CD4-positive, CD25-positive, alpha-beta regulatory T cell (primary cell): ENCODE data around the gene NLRP13. TPM values are rescaled to one million over a fixed set of nuclear protein-coding genes. Genes with fewer than 3 reads are reported as not detected.

Source experiments
- ATAC-seq, 2 donors: fragments of 150-1000 bp; cut with Tn5 transposase; one replicate each; pipeline ENCODE4 v1.10.0; 2021; ENCODE audit warnings: low read depth in 2 of 2, moderate number of reproducible peaks in 2 of 2, moderate library complexity in 1 of 2
- DNase-seq, 3 donors: peaks; one replicate each; pipeline versions ENCODE4 v3.0.0 to v3.0.0-alpha.2; 2012 to 2022; ENCODE audit warnings: mixed read lengths in 1 of 3
- H3K27ac ChIP-seq: one replicate; pipeline ENCODE4 v1.7.0; 2013; ENCODE audit warnings: mild to moderate bottlenecking, low read length; ENCODE audit not compliant: insufficient read depth, poor library complexity, severe bottlenecking
- H3K27me3 ChIP-seq: one replicate; pipeline ENCODE4 v1.7.0; 2013; ENCODE audit warnings: low read length; ENCODE audit not compliant: control insufficient read depth, insufficient read depth
- H3K36me3 ChIP-seq: one replicate; pipeline ENCODE4 v1.7.0; 2013; ENCODE audit warnings: mild to moderate bottlenecking, low read length, moderate library complexity; ENCODE audit not compliant: control insufficient read depth, insufficient read depth
- H3K4me1 ChIP-seq: 2 replicates; pipeline ENCODE4 v1.7.0; 2013; ENCODE audit warnings: mild to moderate bottlenecking, low read length; ENCODE audit not compliant: insufficient read depth, control insufficient read depth, poor library complexity, severe bottlenecking
- H3K4me3 ChIP-seq: one replicate; pipeline ENCODE4 v1.7.0; 2013; ENCODE audit warnings: low read depth, mild to moderate bottlenecking, low read length, moderate library complexity
- H3K9me3 ChIP-seq, 2 experiments: 1 replicate in 1 of 2; 2 replicates in 1 of 2; pipeline ENCODE4 v1.7.0; 2013; ENCODE audit warnings: low read length in 2 of 2, mild to moderate bottlenecking in 1 of 2, moderate library complexity in 1 of 2; ENCODE audit not compliant: control insufficient read depth in 2 of 2
- H3K27ac Mint-ChIP-seq, 3 donors: one replicate each; pipeline ENCODE4 v1.8.0; 2020 to 2022; ENCODE audit warnings: mild to moderate bottlenecking in 3 of 3, mixed read lengths in 3 of 3, moderate library complexity in 2 of 3
- H3K27me3 Mint-ChIP-seq: one replicate; pipeline ENCODE4 v1.8.0; 2022; ENCODE audit warnings: mild to moderate bottlenecking, mixed read lengths
- H3K36me3 Mint-ChIP-seq: one replicate; pipeline ENCODE4 v1.8.0; 2020; ENCODE audit warnings: mixed read lengths
- H3K4me1 Mint-ChIP-seq, 4 donors: one replicate each; pipeline ENCODE4 v1.8.0; 2020 to 2022; ENCODE audit warnings: mixed read lengths in 4 of 4, mild to moderate bottlenecking in 1 of 4
- H3K4me3 Mint-ChIP-seq, 4 donors: one replicate each; pipeline ENCODE4 v1.8.0; 2020 to 2022; ENCODE audit warnings: mild to moderate bottlenecking in 4 of 4, mixed read lengths in 4 of 4, moderate library complexity in 3 of 4
- H3K9me3 Mint-ChIP-seq, 7 donors: one replicate each; pipeline ENCODE4 v1.8.0; 2020 to 2022; ENCODE audit warnings: mixed read lengths in 7 of 7, mild to moderate bottlenecking in 3 of 7, moderate library complexity in 2 of 7
- polyA plus RNA-seq, 4 donors: library from polyadenylated mRNA; unstranded; fragments of 300-500 nt; fragmentation: Illumina TruSeq; gene quantifications; one replicate each; pipeline ENCODE4 v1.2.3, GENCODE V29; 2021
- total RNA-seq: library from RNA; stranded (reverse); gene quantifications from one replicate; pipeline ENCODE4 v1.2.3, GENCODE V29; 2022

NLRP13 gene
- total and polyA plus RNA-seq, 5 donors from 2014 or later = not detected

DNA sequence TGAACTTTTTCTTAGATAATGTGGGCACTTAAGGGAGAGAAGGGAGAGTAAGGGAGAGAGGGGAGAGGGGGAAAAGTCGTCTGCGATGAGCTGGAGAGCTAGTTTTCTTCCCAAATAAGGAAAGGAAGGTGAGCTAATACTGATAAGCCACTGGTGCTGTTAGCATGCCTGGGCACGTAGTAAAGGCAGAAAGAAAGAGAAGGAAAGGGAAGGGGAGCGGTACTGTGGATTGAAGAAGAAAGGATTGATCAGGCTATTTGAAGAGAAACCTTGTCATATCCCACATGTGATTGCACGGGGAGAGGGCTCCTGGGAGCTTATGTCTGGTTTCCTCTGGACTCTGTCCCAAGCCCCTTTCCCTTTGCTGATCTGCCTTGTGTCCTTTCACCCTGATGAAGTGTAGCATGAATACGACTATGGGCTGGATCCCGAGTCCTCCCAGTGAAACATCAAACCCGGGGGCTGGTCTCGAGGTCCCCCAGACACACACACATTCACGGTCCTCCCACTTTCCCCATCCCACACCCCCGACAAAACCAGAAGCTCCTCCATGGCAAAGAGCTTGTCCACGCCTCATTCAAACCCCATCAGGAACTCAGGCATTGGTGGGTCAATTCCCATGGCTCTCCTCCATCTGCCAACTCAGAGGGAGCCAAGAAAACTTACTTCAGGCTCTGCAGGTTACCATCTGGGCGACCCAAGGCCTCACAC, 30.6 kb downstream of the NLRP13 start:
- Mint-ChIP-seq H3K36me3 (no peaks in the 10 kb centered on the region), H3K27ac (no peak overlapping the region), H3K9me3 (peaks cover 0 to 12% (median 1%) of the 10 kb centered on the region in 7 donors), H3K4me3 (no peak overlapping the region), H3K27me3 (no peaks in the 10 kb centered on the region), H3K4me1 (no peaks in the 10 kb centered on the region)
- Histone ChIP-seq H3K36me3 (no peaks in the 10 kb centered on the region), H3K27ac (no peak overlapping the region), H3K9me3 (peaks cover 0 to 4% of the 10 kb centered on the region in 2 experiments), H3K4me3 (no peak overlapping the region), H3K4me1 (no peaks in the 10 kb centered on the region), H3K27me3 (no peaks in the 10 kb centered on the region)
- ATAC-seq = no peak
- DNase-seq = no peak

DNA sequence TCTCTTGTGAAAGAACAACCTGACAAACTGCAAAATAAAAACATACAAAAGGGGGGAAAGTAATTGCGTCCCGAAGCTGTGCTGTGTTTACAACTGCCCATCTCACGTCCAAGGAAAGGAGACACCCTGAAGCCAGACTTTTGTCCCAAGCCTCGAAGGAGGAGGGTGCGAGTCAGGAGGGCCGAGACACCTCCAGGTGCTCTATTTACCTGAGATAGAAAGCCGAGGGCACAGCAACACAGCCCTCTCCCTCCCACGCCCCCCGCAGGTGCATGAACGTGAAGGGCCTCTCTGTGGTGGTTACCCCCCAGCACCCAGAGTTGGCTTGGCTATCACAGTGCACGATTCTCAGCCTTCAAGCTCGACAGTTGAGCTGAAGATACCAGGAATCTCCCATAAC, 33.2 kb downstream of the NLRP13 start:
- DNase-seq = no peak
- Mint-ChIP-seq H3K27ac (no peak overlapping the region), H3K4me1 (no peaks in the 10 kb centered on the region), H3K9me3 (peaks cover 0 to 14% (median 3%) of the 10 kb centered on the region in 7 donors), H3K27me3 (no peaks in the 10 kb centered on the region), H3K36me3 (no peaks in the 10 kb centered on the region), H3K4me3 (no peak overlapping the region)
- Histone ChIP-seq H3K27ac (no peak overlapping the region), H3K36me3 (no peaks in the 10 kb centered on the region), H3K27me3 (no peaks in the 10 kb centered on the region), H3K4me3 (no peak overlapping the region), H3K4me1 (no peaks in the 10 kb centered on the region), H3K9me3 (peaks cover 0 to 4% of the 10 kb centered on the region in 2 experiments)
- no peak for ATAC-seq

DNA sequence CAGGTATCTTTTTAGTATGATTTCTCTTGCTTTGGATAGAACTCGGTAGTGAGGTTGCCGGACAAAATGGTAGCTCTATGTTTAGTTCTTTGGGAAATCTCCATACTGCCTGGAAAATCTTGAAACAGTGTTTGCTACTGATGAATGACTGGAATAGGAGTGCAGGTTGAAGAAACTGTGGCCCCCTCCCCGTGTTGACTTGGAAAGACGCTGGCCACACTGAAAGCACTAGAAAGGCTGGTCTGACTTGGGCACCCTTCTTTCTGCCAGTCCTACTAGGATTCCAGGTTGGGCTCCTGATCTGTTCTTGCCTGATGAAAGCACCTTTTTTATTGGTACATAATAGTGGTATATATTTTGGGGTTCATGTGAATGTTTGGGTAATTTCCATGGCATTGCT, 49.5 kb downstream of the NLRP13 start:
- peaks cover 0 to 10% (median 5%) of the 10 kb centered on the region in 7 donors for H3K9me3 Mint-ChIP-seq
- Histone ChIP-seq H3K4me1 (no peaks in the 10 kb centered on the region), H3K9me3 (peaks cover 0 to 3% of the 10 kb centered on the region in 2 experiments), H3K27me3 (no peaks in the 10 kb centered on the region), H3K36me3 (no peaks in the 10 kb centered on the region), H3K4me3 (no peak overlapping the region), H3K27ac (no peak overlapping the region)
- no peaks in the 10 kb centered on the region for H3K36me3 Mint-ChIP-seq
- H3K27me3 Mint-ChIP-seq = no peaks in the 10 kb centered on the region
- H3K4me1 Mint-ChIP-seq = no peaks in the 10 kb centered on the region
- no peak for ATAC-seq
- H3K4me3 Mint-ChIP-seq = no peak overlapping the region
- H3K27ac Mint-ChIP-seq = peak overlapping the region in 1 of 3 donors; percentile 7
- no peak for DNase-seq

GRCh38 chr19:55877211-55877610, 54.9 kb downstream of the NLRP13 start:
- no peaks in the 10 kb centered on the region for H3K27me3 Mint-ChIP-seq
- H3K27ac ChIP-seq = no peak overlapping the region
- H3K27me3 ChIP-seq = no peaks in the 10 kb centered on the region
- H3K36me3 Mint-ChIP-seq = no peaks in the 10 kb centered on the region
- DNase-seq = no peak
- no peaks in the 10 kb centered on the region for H3K36me3 ChIP-seq
- no peaks in the 10 kb centered on the region for H3K4me1 Mint-ChIP-seq
- H3K4me3 ChIP-seq = no peak overlapping the region
- no peak overlapping the region for H3K4me3 Mint-ChIP-seq
- no peak for ATAC-seq
- H3K27ac Mint-ChIP-seq = no peak overlapping the region
- H3K4me1 ChIP-seq = no peaks in the 10 kb centered on the region
- H3K9me3 Mint-ChIP-seq = peaks cover 0 to 15% (median 2%) of the 10 kb centered on the region in 7 donors
- H3K9me3 ChIP-seq = peaks cover 0 to 5% of the 10 kb centered on the region in 2 experiments

DNA sequence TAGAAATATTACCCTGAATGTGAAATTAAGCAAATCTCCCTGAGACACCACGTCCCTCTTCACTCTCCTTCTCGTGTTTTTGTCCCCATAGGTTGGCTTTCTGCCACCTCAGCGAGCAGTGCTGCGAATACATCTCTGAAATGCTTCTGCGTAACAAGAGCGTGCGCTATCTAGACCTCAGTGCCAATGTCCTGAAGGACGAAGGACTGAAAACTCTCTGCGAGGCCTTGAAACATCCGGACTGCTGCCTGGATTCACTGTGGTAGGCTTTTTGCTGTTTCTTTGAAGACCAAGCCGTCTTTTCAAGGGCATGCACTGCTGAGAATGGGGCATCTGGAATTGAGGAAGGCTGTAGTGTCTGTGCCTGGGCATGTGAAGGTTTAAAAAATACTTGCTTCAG, 61.4 kb downstream of the NLRP13 start:
- H3K27ac ChIP-seq = no peak overlapping the region
- H3K36me3 ChIP-seq = no peaks in the 10 kb centered on the region
- no peaks in the 10 kb centered on the region for H3K27me3 ChIP-seq
- H3K4me3 ChIP-seq = no peak overlapping the region
- DNase-seq (no peak), ATAC-seq (no peak)
- Mint-ChIP-seq H3K27ac (no peak overlapping the region), H3K9me3 (peaks cover 3 to 12% (median 7%) of the 10 kb centered on the region in 7 donors), H3K27me3 (no peaks in the 10 kb centered on the region), H3K4me1 (no peaks in the 10 kb centered on the region), H3K36me3 (no peaks in the 10 kb centered on the region), H3K4me3 (no peak overlapping the region)
- peaks cover 0 to 1% of the 10 kb centered on the region in 2 experiments for H3K9me3 ChIP-seq
- no peaks in the 10 kb centered on the region for H3K4me1 ChIP-seq

DNA sequence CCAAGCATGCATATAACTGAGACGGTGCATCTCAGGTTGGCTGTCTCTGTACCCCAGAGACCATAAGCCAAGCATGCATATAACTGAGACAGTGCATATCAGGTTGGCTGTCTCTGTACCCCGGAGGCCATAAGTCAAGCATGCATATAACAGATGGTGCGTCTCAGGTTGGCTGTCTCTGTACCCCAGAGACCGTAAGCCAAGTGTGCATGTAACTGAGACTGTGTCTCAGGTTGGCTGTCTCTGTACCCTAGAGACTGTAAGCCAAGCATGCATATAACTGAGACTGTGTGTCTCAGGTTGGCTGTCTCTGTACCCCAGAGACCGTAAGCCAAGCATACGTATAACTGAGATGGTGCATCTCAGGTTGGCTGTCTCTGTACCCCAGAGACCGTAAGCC, 65.0 kb downstream of the NLRP13 start:
- Histone ChIP-seq H3K27ac (no peak overlapping the region), H3K36me3 (no peaks in the 10 kb centered on the region), H3K4me3 (no peak overlapping the region), H3K9me3 (no peaks in the 10 kb centered on the region), H3K27me3 (no peaks in the 10 kb centered on the region), H3K4me1 (no peaks in the 10 kb centered on the region)
- Mint-ChIP-seq H3K9me3 (peaks cover 2 to 16% (median 6%) of the 10 kb centered on the region in 7 donors), H3K4me1 (no peaks in the 10 kb centered on the region), H3K4me3 (no peak overlapping the region), H3K36me3 (no peaks in the 10 kb centered on the region), H3K27me3 (no peaks in the 10 kb centered on the region), H3K27ac (no peak overlapping the region)
- DNase-seq (no peak), ATAC-seq (no peak)

- Histone ChIP-seq H3K27me3 (no peaks in the 10 kb centered on the region), H3K27ac (no peak overlapping the region), H3K36me3 (no peaks in the 10 kb centered on the region), H3K9me3 (no peaks in the 10 kb centered on the region), H3K4me1 (no peaks in the 10 kb centered on the region), H3K4me3 (no peak overlapping the region)
- no peak overlapping the region for H3K27ac Mint-ChIP-seq
- DNase-seq (no peak), ATAC-seq (no peak)
- no peak overlapping the region for H3K4me3 Mint-ChIP-seq
- no peaks in the 10 kb centered on the region for H3K36me3 Mint-ChIP-seq
- H3K4me1 Mint-ChIP-seq = no peaks in the 10 kb centered on the region
- H3K27me3 Mint-ChIP-seq = no peaks in the 10 kb centered on the region
- H3K9me3 Mint-ChIP-seq = peaks cover 2 to 16% (median 6%) of the 10 kb centered on the region in 7 donors
These were observed 65.6 kb downstream of the NLRP13 start for GRCh38 chr19:55866521-55866920.

DNA sequence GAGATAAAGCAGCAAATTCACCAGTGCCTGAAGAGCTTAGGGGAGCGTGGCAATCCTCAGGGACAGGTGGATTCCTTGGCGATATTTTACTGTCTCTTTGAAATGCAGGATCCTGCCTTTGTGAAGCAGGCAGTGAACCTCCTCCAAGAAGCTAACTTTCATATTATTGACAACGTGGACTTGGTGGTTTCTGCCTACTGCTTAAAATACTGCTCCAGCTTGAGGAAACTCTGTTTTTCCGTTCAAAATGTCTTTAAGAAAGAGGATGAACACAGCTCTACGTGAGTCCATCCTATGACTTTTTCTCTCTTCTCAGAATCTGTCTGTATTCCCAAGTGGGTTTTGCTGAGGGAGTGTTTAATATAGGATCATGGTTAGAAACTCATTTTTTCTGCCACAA, 73.2 kb downstream of the NLRP13 start:
- DNase-seq = no peak
- Mint-ChIP-seq H3K27me3 (no peaks in the 10 kb centered on the region), H3K9me3 (peaks cover 0 to 5% (median 0%) of the 10 kb centered on the region in 7 donors), H3K4me1 (no peaks in the 10 kb centered on the region), H3K27ac (no peak overlapping the region), H3K36me3 (no peaks in the 10 kb centered on the region), H3K4me3 (no peak overlapping the region)
- H3K27ac ChIP-seq = no peak overlapping the region
- H3K36me3 ChIP-seq = no peaks in the 10 kb centered on the region
- ATAC-seq = no peak
- H3K4me1 ChIP-seq = no peaks in the 10 kb centered on the region
- H3K9me3 ChIP-seq = peaks cover 0 to 2% of the 10 kb centered on the region in 2 experiments
- H3K27me3 ChIP-seq = no peaks in the 10 kb centered on the region
- no peak overlapping the region for H3K4me3 ChIP-seq
